Esophagus (tissue), 2 donors: ENCODE results near the gene CDK8. TPM values are rescaled to one million over a fixed set of nuclear protein-coding genes. Genes with fewer than 3 reads are reported as not detected.

Experiments used
- H3K27ac ChIP-seq, 2 donors: one replicate each; pipeline ENCODE4 v1.5.1; 2013; ENCODE audit warnings: low read depth in 2 of 2, mild to moderate bottlenecking in 2 of 2, inconsistent platforms in 1 of 2, low read length in 1 of 2, moderate library complexity in 1 of 2
- H3K27me3 ChIP-seq, 2 donors: one replicate each; pipeline ENCODE4 v1.6.1; 2013; ENCODE audit warnings: low read length in 2 of 2, control low read depth in 1 of 2, mild to moderate bottlenecking in 1 of 2; ENCODE audit not compliant: insufficient read depth in 2 of 2, control insufficient read depth in 1 of 2
- H3K36me3 ChIP-seq, 2 donors: one replicate each; pipeline ENCODE4 v1.6.1; 2013; ENCODE audit warnings: low read length in 1 of 2; ENCODE audit not compliant: control insufficient read depth in 2 of 2, insufficient read depth in 2 of 2
- H3K4me1 ChIP-seq, 2 donors: one replicate each; pipeline ENCODE4 v1.6.1; 2013; ENCODE audit warnings: low read length in 1 of 2; ENCODE audit not compliant: control insufficient read depth in 2 of 2, insufficient read depth in 2 of 2
- H3K4me3 ChIP-seq, 2 donors: one replicate each; pipeline ENCODE4 v1.5.1; 2013; ENCODE audit warnings: low read length in 2 of 2, mild to moderate bottlenecking in 2 of 2, low read depth in 1 of 2, moderate library complexity in 1 of 2
- H3K9me3 ChIP-seq, 2 donors: one replicate each; pipeline ENCODE4 v1.6.1; 2013; ENCODE audit warnings: mild to moderate bottlenecking in 2 of 2, low read depth in 1 of 2, low read length in 1 of 2, moderate library complexity in 1 of 2; ENCODE audit not compliant: control insufficient read depth in 2 of 2, insufficient read depth in 1 of 2
- WGBS, 2 donors: extraction: QIAGEN DNeasy Blood & Tissue Kit; methylation state at CpG; one replicate each; pipeline ENCODE4 v1.1.7; 2013; 5-methylcytosine and 5-hydroxymethylcytosine counted together
- polyA plus RNA-seq, 2 donors: library from polyadenylated mRNA; stranded (reverse); fragments of 200-250 nt; gene quantifications; one replicate each; pipeline ENCODE4 v1.2.3, GENCODE V29; 2013
- donor health status: healthy with polysubstance abuse.
- donor health status: Bipolar disorder and iron deficiency.

CDK8 gene
- polyA plus RNA-seq, 2 donors: 8.0 to 9.3 TPM

DNA sequence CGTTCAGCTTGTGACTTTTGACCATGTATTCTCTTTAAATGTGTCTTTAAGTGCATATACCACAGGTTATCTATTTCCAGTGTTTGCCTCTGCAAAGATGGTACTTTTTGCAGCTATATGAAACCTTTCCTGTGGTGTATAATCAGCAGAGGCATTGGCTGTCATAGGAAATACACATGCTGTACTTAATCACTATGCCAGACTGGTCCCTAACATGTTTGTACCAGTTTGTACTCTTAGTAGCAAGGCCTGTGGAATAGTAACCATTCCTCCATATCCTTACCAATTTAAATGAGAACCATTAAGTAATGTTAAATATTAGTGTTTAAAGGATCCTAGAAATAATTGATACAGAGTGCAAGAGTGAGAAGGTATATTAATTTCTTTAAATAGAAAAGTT, 69.8 kb downstream of the CDK8 start:
- H3K27ac ChIP-seq: no peak overlapping the region
- no peaks in the 10 kb centered on the region for H3K4me1 ChIP-seq
- no peak overlapping the region for H3K4me3 ChIP-seq
- no peaks in the 10 kb centered on the region for H3K9me3 ChIP-seq
- H3K36me3 ChIP-seq: no peaks in the 10 kb centered on the region
- WGBS, 2 donors: 81 to 94% methylated on average over 1 of the region's 1 CpG
- no peaks in the 10 kb centered on the region for H3K27me3 ChIP-seq

DNA sequence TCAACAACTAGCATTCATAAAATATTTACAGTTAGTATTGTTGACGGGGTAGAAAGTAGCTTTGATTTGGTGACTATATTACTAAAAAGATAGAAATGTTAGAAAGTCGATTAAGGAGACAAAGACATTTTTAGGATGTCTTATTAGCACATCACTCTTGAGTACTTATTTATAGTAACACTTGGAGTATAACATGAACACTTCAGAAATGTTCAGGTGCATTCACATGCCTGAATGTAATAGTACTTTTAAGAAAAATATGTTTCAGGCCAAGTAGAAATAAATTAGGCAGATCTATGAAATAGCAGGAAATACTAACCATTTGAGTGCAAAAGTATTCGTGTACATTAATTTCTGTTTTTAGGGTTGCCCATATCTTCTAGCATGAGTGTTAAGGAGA, 70.4 kb downstream of the CDK8 start:
- Histone ChIP-seq H3K4me1 (no peaks in the 10 kb centered on the region), H3K9me3 (no peaks in the 10 kb centered on the region), H3K27ac (no peak overlapping the region), H3K36me3 (no peaks in the 10 kb centered on the region), H3K4me3 (no peak overlapping the region), H3K27me3 (no peaks in the 10 kb centered on the region)
- 85 to 87% methylated on average over 3 of the region's 3 CpGs for WGBS, 2 donors

DNA sequence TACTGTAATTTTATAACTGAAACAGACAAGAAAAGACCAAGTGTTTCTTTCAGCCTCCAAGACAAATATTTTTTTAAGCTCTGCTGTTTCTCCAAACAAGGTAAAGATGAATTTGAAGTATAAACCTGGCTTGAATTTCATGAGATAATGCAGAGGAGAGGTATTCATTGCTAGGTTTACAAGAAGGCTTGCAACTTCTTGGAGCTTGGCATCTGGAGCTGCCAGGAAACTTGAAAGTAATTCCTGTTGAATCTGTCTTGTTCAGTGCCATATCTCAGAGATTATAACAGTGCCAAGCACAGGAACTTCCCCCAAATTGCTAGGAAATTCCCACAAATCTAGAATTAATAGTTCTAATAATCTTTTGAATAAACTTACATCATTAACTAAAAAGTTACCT, 70.9 kb downstream of the CDK8 start:
- Histone ChIP-seq H3K4me1 (no peaks in the 10 kb centered on the region), H3K27ac (no peak overlapping the region), H3K36me3 (no peaks in the 10 kb centered on the region)

DNA sequence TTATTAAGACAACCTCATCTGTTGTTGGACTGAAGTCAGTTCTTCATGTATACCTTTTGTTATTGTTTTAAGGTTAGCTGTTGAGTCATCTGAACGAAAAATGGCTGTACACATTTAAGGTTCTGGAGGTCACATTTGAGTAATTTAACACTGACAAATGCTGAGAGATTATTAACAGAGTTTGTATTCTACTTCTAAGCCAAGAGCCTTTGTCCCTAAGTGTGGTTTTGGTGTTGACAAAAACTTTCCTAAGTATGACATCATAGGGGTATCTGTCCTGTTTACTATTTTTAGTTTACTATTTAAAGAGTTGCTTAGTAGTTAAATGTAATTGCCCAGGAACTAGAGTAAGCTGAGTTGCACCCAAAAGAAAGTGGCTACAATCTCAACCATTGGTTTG, 71.9 kb downstream of the CDK8 start:
- Histone ChIP-seq H3K36me3 (no peaks in the 10 kb centered on the region), H3K4me1 (no peaks in the 10 kb centered on the region), H3K4me3 (no peak overlapping the region), H3K27me3 (no peaks in the 10 kb centered on the region), H3K9me3 (no peaks in the 10 kb centered on the region), H3K27ac (no peak overlapping the region)
- WGBS, 2 donors: 31 to 40% methylated on average over 1 of the region's 1 CpG

More for the DNA sequence above, 70.9 kb downstream of the CDK8 start:
- no peaks in the 10 kb centered on the region for H3K9me3 ChIP-seq
- no peaks in the 10 kb centered on the region for H3K27me3 ChIP-seq
- H3K4me3 ChIP-seq: no peak overlapping the region

DNA sequence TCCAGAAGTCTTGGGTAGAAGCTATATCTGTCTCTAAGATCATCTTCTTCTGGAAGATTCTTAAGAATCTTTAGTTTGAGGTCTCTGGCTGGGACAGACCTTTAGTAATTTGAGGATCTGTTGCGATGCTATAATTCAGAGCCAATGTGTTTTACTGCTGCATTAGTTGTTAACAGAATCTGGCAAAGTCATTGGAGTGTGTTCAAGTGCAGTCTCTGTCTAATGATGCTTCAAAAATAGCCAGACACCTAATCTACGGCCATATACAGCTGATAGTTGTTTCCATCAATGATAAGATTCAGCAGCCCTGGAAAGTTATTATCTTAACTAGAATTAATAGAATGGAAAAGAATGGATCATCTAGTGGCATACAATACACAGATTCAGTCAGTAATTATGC, 72.6 kb downstream of the CDK8 start:
- no peak overlapping the region for H3K4me3 ChIP-seq
- H3K9me3 ChIP-seq: no peaks in the 10 kb centered on the region
- no peaks in the 10 kb centered on the region for H3K27me3 ChIP-seq
- H3K36me3 ChIP-seq: no peaks in the 10 kb centered on the region
- WGBS, 2 donors: 76 to 83% methylated on average over 2 of the region's 2 CpGs
- no peak overlapping the region for H3K27ac ChIP-seq
- no peaks in the 10 kb centered on the region for H3K4me1 ChIP-seq

DNA sequence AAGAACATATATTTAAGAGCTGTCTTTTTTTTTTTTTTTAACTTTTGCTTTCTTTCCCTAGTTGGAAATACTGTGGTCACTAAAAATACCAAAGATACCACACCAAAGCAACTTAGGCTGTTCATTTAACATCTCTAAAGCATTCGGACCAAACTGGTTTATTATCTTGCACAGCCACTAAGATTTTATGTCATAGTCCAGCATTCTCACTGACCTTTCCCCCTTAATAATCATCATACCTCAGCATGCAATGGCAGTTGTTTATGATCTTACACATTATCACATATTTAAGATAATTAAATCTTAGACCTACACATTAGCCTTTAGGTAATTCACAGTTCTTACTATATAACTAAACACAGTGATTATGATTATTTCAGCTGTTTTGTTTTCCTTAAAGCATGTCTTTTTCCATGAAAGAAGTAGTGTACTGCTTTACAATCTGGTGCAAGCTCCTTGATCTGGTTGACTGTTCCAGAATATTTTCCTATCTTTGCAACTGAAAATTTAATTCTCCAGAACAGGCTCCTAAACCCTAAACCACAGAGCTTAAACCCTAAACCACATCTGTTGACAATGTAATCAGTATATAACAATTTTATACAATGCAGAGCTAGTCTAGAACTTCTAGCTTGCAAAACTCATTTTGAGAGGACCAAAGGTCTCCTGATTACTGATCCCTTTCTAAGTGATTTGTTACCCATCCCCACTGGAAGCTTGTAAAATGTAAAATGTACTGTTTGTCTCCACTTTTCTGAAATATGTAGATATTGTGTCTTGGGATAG, 74.2 kb downstream of the CDK8 start:
- Histone ChIP-seq H3K4me1 (no peaks in the 10 kb centered on the region), H3K9me3 (no peaks in the 10 kb centered on the region), H3K4me3 (no peak overlapping the region), H3K36me3 (no peaks in the 10 kb centered on the region), H3K27me3 (no peaks in the 10 kb centered on the region), H3K27ac (no peak overlapping the region)
- WGBS, 2 donors: 54 to 74% methylated on average over 1 of the region's 1 CpG

DNA sequence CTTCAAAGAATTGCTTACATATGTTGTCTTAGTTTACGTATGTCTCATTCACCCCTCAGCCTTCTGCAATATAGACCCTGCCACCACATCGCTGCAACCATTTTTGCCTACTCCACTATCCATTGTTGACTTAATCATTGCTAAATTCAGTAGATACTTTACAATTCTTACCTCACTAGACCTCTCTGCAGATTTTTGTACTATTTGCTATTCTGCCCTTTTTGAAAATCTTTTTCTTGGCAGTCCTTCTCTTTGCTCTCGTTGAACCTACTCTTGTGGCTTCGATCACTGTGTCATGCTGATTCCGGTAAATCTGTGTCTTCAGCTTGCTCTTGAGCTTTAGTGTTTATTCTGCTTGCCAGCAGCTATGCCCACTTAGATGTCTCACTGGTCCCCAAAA, 81.2 kb downstream of the CDK8 start:
- Histone ChIP-seq H3K27me3 (no peaks in the 10 kb centered on the region), H3K4me3 (no peak overlapping the region), H3K36me3 (no peaks in the 10 kb centered on the region), H3K9me3 (no peaks in the 10 kb centered on the region), H3K4me1 (no peaks in the 10 kb centered on the region), H3K27ac (no peak overlapping the region)
- 92 to 93% methylated on average over 5 of the region's 5 CpGs for WGBS, 2 donors

DNA sequence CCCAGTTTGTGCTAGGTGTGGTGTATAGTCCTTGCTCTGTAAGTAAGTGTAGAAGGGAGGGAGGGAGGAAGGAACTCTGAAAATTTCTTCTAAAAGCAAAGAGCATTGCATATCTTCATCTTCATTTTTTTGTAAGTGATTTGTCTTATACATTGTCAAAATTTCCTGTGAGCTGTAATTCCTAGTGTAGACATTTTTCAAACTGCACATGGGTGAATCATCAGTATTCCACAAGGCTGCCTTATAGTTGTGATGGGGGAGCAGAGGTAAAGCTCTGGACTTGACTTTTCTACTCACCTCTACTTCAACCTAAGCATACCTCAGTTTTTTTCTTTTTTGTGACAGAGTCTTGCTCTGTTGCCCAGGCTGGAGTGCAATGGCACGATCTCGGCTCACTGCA, 86.9 kb downstream of the CDK8 start:
- Histone ChIP-seq H3K4me3 (no peak overlapping the region), H3K9me3 (no peaks in the 10 kb centered on the region)
- WGBS, 2 donors: 100% methylated on average over 2 of the region's 2 CpGs; no CpG with 5 or more reads in 1 of the 2 donors

DNA sequence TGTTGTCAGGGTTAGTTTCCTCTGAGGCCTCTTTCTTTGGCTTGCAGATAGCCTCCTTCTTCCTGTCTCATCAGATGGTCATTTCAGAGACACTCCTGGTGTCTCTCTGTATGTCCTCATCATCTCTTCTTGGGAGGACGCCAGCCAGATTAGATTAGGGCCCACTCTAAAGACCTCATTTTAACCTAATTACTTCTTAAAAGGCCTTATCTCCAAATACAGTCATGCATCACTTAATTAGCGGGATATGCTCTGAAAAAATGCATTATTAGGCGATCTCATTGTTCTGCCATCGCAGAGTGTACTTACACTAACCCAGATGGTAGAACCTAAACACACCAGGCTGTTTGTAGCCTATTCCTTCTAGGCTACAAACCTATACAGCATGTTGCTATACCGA, 89.0 kb downstream of the CDK8 start:
- Histone ChIP-seq H3K27me3 (no peaks in the 10 kb centered on the region), H3K4me1 (no peaks in the 10 kb centered on the region)
- WGBS, 2 donors: 93 to 94% methylated on average over 5 of the region's 5 CpGs

More for the DNA sequence above, 86.9 kb downstream of the CDK8 start:
- Histone ChIP-seq H3K27ac (no peak overlapping the region), H3K27me3 (no peaks in the 10 kb centered on the region), H3K36me3 (no peaks in the 10 kb centered on the region), H3K4me1 (no peaks in the 10 kb centered on the region)

DNA sequence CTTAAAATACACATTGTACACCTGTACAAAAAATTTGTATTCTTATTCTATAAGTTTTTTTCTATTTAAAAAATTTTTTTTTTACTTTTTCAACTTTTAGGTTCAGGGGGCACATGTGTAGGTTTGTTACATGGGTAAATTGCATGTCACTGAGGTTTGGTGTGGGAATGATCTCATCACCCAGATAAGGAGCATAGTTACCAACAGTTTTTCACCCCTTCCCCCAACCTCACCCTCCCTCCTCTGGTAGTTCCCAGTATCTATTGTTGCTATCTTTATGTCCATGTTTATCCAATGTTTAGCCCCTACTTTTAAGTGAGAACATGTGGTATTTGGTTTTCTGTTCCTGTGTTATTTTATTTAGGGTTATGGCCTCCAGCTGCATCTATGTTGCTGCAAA, 89.9 kb downstream of the CDK8 start:
- no peaks in the 10 kb centered on the region for H3K36me3 ChIP-seq
- no peaks in the 10 kb centered on the region for H3K27me3 ChIP-seq
- no peak overlapping the region for H3K4me3 ChIP-seq
- H3K4me1 ChIP-seq: no peaks in the 10 kb centered on the region
- no peaks in the 10 kb centered on the region for H3K9me3 ChIP-seq
- no peak overlapping the region for H3K27ac ChIP-seq

More for the DNA sequence above, 89.0 kb downstream of the CDK8 start:
- H3K9me3 ChIP-seq: no peaks in the 10 kb centered on the region
- H3K4me3 ChIP-seq: no peak overlapping the region
- no peak overlapping the region for H3K27ac ChIP-seq
- H3K36me3 ChIP-seq: no peaks in the 10 kb centered on the region
